Esophagus squamous epithelium (tissue), 4 donors: ENCODE results near the gene MUSK.

Experiments
- CTCF ChIP-seq, 6 experiments: fragments of 450-650 bp in 4 of 6; fragments of 200-600 bp in 2 of 6; sonication (generic) in 2 of 6; IDR thresholded peaks; one replicate each; pipeline ENCODE4 v1.5.1; 2016 to 2019; ENCODE audit warnings: antibody characterized with exemption in 6 of 6, mild to moderate bottlenecking in 4 of 6, moderate library complexity in 4 of 6
- POLR2A ChIP-seq, 4 donors: fragments of 450-650 bp; IDR thresholded peaks; one replicate each; pipeline ENCODE4 v1.6.1; 2017; ENCODE audit warnings: antibody characterized with exemption in 4 of 4, mild to moderate bottlenecking in 4 of 4, moderate library complexity in 3 of 4

DNA sequence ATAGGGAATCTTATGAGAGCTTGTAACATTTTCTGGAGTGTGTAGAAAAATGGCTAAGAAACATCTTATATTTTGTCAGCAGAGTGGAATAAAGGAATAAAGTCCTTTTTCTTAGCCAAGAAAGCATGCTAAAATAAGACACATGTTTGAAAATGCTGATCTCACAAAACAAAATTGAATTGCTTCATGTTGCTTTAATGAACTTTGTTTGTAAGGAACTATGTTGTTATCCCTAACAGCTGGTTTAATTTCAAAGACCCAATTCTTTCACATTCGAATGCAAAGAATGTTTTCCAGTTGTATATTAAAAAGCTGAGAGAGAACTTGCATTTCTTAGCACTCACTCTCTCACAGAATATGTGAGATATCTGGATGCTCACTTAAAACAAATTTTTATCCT lies 107.6 kb downstream of the MUSK start:
- TF ChIP-seq CTCF (IDR thresholded peaks at IDR 0.05) (no peak), POLR2A (IDR thresholded peaks at IDR 0.05) (no peak)
